GM23338 (cell line): ENCODE measurements around the gene IL7R. TPM values are rescaled to one million over a fixed set of nuclear protein-coding genes. Genes with fewer than 3 reads are reported as not detected.

Experiments
- ATAC-seq: fragments of 200-7000 bp; cut with Tn5 transposase; 3 replicates; pipeline ENCODE4 v1.9.1; 2020
- DNase-seq: peaks from one replicate; pipeline ENCODE4 v3.0.0-alpha.2; 2015; ENCODE audit warnings: low spot score
- H2AFZ ChIP-seq: fragments of 200-600 bp; sonication (generic); 2 replicates; pipeline ENCODE4 v1.8.0; 2016; ENCODE audit warnings: antibody characterized with exemption, mild to moderate bottlenecking, moderate library complexity
- H3F3A ChIP-seq: fragments of 200-600 bp; sonication (generic); replicated peaks from 2 replicates; pipeline ENCODE4 v1.8.0; 2017; ENCODE audit warnings: antibody characterized with exemption, mixed run types, low read depth
- H3K27ac ChIP-seq: fragments of 200-600 bp; sonication (generic); 2 replicates; pipeline ENCODE4 v1.6.1; 2016; ENCODE audit warnings: low read depth
- H3K27me3 ChIP-seq: fragments of 200-600 bp; sonication (generic); 2 replicates; pipeline ENCODE4 v1.8.0; 2016; ENCODE audit warnings: mild to moderate bottlenecking, mixed run types, moderate library complexity; ENCODE audit not compliant: insufficient read depth
- H3K36me3 ChIP-seq: fragments of 200-600 bp; sonication (generic); 2 replicates; pipeline ENCODE4 v1.8.0; 2016; ENCODE audit warnings: mild to moderate bottlenecking; ENCODE audit not compliant: insufficient read depth
- H3K4me1 ChIP-seq: fragments of 200-600 bp; sonication (generic); 2 replicates; pipeline ENCODE4 v1.8.0; 2016; ENCODE audit warnings: mild to moderate bottlenecking, moderate library complexity; ENCODE audit not compliant: insufficient read depth
- H3K4me2 ChIP-seq: fragments of 200-600 bp; sonication (generic); 2 replicates; pipeline ENCODE4 v1.7.1; 2017; ENCODE audit warnings: mixed run types
- H3K4me3 ChIP-seq: fragments of 200-600 bp; sonication (generic); 2 replicates; pipeline ENCODE4 v1.6.1; 2016; ENCODE audit warnings: mixed run types
- H3K79me2 ChIP-seq: fragments of 200-600 bp; sonication (generic); replicated peaks from 2 replicates; pipeline ENCODE4 v1.8.0; 2017; ENCODE audit warnings: mild to moderate bottlenecking; ENCODE audit not compliant: insufficient read depth
- H3K9me2 ChIP-seq: fragments of 200-600 bp; sonication (generic); 2 replicates; pipeline ENCODE4 v1.8.0; 2017; ENCODE audit not compliant: insufficient read depth
- H4K20me1 ChIP-seq: fragments of 200-600 bp; sonication (generic); replicated peaks from 2 replicates; pipeline ENCODE4 v1.8.0; 2017; ENCODE audit warnings: mild to moderate bottlenecking; ENCODE audit not compliant: insufficient read depth
- H3K27ac Mint-ChIP-seq: 2 replicates; pipeline ENCODE4 v1.8.0; 2020; ENCODE audit warnings: inconsistent platforms, mild to moderate bottlenecking, moderate library complexity, mixed read lengths
- H3K27me3 Mint-ChIP-seq: 3 replicates; pipeline ENCODE4 v1.8.0; 2022; ENCODE audit warnings: low read depth, mild to moderate bottlenecking, moderate library complexity, mixed read lengths, inconsistent platforms; ENCODE audit not compliant: insufficient read depth, poor library complexity
- H3K36me3 Mint-ChIP-seq: 3 replicates; pipeline ENCODE4 v1.8.0; 2021; ENCODE audit warnings: low read depth, mild to moderate bottlenecking, inconsistent platforms, moderate library complexity, mixed read lengths
- H3K4me1 Mint-ChIP-seq: 3 replicates; pipeline ENCODE4 v1.8.0; 2020; ENCODE audit warnings: mild to moderate bottlenecking, inconsistent platforms, mixed read lengths
- H3K4me3 Mint-ChIP-seq: 3 replicates; pipeline ENCODE4 v1.8.0; 2021; ENCODE audit warnings: moderate library complexity, mild to moderate bottlenecking, inconsistent platforms, mixed read lengths
- H3K9me3 Mint-ChIP-seq: 3 replicates; pipeline ENCODE4 v1.8.0; 2020; ENCODE audit warnings: moderate library complexity, mild to moderate bottlenecking, inconsistent platforms, mixed read lengths
- CREB1 ChIP-seq: fragments of 250-450 bp; sonication (Bioruptor Pico); IDR thresholded peaks from 2 replicates; pipeline ENCODE4 v1.5.0; 2020; ENCODE audit warnings: low read depth, mild to moderate bottlenecking, moderate library complexity
- CTCF ChIP-seq, 2 experiments: fragments of 200-600 bp in 1 of 2; sonication (generic) in 1 of 2; conservative IDR thresholded peaks; 2 replicates each; pipeline versions ENCODE4 v1.5.1 to v1.6.1; 2016 to 2017; ENCODE audit warnings: antibody characterized with exemption in 2 of 2, low read depth in 2 of 2, mild to moderate bottlenecking in 2 of 2, moderate library complexity in 1 of 2
- ETS1 ChIP-seq: IDR thresholded peaks from 2 replicates; pipeline ENCODE4 v1.6.1; 2016; ENCODE audit warnings: antibody characterized with exemption
- EZH2 ChIP-seq: fragments of 200-600 bp; sonication (generic); IDR thresholded peaks from one replicate; pipeline ENCODE4 v1.8.0; 2017; ENCODE audit warnings: antibody characterized with exemption, mild to moderate bottlenecking, low read depth; ENCODE audit not compliant: unreplicated experiment
- EZH2phosphoT487 ChIP-seq: fragments of 200-600 bp; sonication (generic); IDR thresholded peaks from one replicate; pipeline ENCODE4 v1.8.1; 2018; ENCODE audit warnings: antibody characterized with exemption; ENCODE audit not compliant: unreplicated experiment
- JUNB ChIP-seq: IDR thresholded peaks from one replicate; pipeline ENCODE4 v1.6.1; 2016; ENCODE audit warnings: antibody characterized with exemption; ENCODE audit not compliant: unreplicated experiment
- NANOG ChIP-seq: IDR thresholded peaks from 2 replicates; pipeline ENCODE4 v1.6.1; 2016; ENCODE audit warnings: antibody characterized with exemption, borderline replicate concordance
- POLR2AphosphoS5 ChIP-seq: IDR thresholded peaks from 2 replicates; pipeline ENCODE4 v1.6.1; 2016; ENCODE audit warnings: antibody characterized with exemption, low read depth
- REST ChIP-seq: IDR thresholded peaks from one replicate; pipeline ENCODE4 v1.6.1; 2018; ENCODE audit warnings: antibody characterized with exemption; ENCODE audit not compliant: unreplicated experiment
- STAT1 ChIP-seq: IDR thresholded peaks from one replicate; pipeline ENCODE4 v1.6.1; 2016; ENCODE audit warnings: antibody characterized with exemption; ENCODE audit not compliant: unreplicated experiment
- ZNF114 ChIP-seq: fragments of 250-450 bp; sonication (Bioruptor Pico); IDR thresholded peaks from 2 replicates; pipeline ENCODE4 v1.5.0; 2020; ENCODE audit warnings: mild to moderate bottlenecking, moderate library complexity
- ZNF331 ChIP-seq: fragments of 250-450 bp; sonication (Bioruptor Pico); IDR thresholded peaks from 2 replicates; pipeline ENCODE4 v1.5.0; 2020; ENCODE audit warnings: low read depth, mild to moderate bottlenecking, moderate library complexity
- polyA plus RNA-seq: library from polyadenylated mRNA; unstranded; fragments of >200 nt; fragmentation: Nextera tagmentation; extraction: Ambion mirVana; gene quantifications from 2 replicates; pipeline ENCODE4 v1.2.1, GENCODE V29; 2016
- total RNA-seq: library from RNA; depleted of rRNA; stranded (reverse); fragments of >200 nt; shearing (Covaris generic); gene quantifications from 2 replicates; pipeline ENCODE4 v1.2.3, GENCODE V29; 2014
- TF ChIP-seq, protein P1 (sequence below): fragments of 250-450 bp; sonication (Bioruptor Pico); IDR thresholded peaks from 2 replicates; pipeline ENCODE4 v1.5.0; 2020; ENCODE audit warnings: mild to moderate bottlenecking, moderate library complexity

The IL7R gene
- total and polyA plus RNA-seq, 2 experiments from 2014 or later: not detected

- Histone ChIP-seq H3F3A (no peaks in the 10 kb centered on the region), H4K20me1 (no peaks in the 10 kb centered on the region), H3K36me3 (no peaks in the 10 kb centered on the region), H3K27me3 (peaks cover 26% of the 10 kb centered on the region), H3K4me2 (no peak overlapping the region; the same call in 1 of the 2 replicates), H3K4me3 (no peak overlapping the region), H3K9me2 (no peaks in the 10 kb centered on the region), H3K4me1 (no peaks in the 10 kb centered on the region), H2AFZ (no peak overlapping the region), H3K79me2 (no peaks in the 10 kb centered on the region), H3K27ac (no peak overlapping the region)
- H3K4me3 Mint-ChIP-seq: no peak overlapping the region
- H3K9me3 Mint-ChIP-seq: peaks cover 3% of the 10 kb centered on the region; the same call in 1 of the 3 replicates
- H3K27me3 Mint-ChIP-seq: peaks cover 27% of the 10 kb centered on the region
- TF ChIP-seq CREB1 (CRISPR knock-in tag) (no peak), REST (no peak), ZNF114 (CRISPR knock-in tag) (no peak), ETS1 (no peak), EZH2 (no peak), POLR2AphosphoS5 (no peak), NANOG (no peak), EZH2phosphoT487 (no peak), STAT1 (no peak), CTCF (conservative IDR thresholded peaks at IDR 0.05; ENCODE audit: low read depth in 2 of 2) (no peak), ZNF331 (CRISPR knock-in tag) (no peak), JUNB (no peak)
- TF ChIP-seq, protein P1, sequence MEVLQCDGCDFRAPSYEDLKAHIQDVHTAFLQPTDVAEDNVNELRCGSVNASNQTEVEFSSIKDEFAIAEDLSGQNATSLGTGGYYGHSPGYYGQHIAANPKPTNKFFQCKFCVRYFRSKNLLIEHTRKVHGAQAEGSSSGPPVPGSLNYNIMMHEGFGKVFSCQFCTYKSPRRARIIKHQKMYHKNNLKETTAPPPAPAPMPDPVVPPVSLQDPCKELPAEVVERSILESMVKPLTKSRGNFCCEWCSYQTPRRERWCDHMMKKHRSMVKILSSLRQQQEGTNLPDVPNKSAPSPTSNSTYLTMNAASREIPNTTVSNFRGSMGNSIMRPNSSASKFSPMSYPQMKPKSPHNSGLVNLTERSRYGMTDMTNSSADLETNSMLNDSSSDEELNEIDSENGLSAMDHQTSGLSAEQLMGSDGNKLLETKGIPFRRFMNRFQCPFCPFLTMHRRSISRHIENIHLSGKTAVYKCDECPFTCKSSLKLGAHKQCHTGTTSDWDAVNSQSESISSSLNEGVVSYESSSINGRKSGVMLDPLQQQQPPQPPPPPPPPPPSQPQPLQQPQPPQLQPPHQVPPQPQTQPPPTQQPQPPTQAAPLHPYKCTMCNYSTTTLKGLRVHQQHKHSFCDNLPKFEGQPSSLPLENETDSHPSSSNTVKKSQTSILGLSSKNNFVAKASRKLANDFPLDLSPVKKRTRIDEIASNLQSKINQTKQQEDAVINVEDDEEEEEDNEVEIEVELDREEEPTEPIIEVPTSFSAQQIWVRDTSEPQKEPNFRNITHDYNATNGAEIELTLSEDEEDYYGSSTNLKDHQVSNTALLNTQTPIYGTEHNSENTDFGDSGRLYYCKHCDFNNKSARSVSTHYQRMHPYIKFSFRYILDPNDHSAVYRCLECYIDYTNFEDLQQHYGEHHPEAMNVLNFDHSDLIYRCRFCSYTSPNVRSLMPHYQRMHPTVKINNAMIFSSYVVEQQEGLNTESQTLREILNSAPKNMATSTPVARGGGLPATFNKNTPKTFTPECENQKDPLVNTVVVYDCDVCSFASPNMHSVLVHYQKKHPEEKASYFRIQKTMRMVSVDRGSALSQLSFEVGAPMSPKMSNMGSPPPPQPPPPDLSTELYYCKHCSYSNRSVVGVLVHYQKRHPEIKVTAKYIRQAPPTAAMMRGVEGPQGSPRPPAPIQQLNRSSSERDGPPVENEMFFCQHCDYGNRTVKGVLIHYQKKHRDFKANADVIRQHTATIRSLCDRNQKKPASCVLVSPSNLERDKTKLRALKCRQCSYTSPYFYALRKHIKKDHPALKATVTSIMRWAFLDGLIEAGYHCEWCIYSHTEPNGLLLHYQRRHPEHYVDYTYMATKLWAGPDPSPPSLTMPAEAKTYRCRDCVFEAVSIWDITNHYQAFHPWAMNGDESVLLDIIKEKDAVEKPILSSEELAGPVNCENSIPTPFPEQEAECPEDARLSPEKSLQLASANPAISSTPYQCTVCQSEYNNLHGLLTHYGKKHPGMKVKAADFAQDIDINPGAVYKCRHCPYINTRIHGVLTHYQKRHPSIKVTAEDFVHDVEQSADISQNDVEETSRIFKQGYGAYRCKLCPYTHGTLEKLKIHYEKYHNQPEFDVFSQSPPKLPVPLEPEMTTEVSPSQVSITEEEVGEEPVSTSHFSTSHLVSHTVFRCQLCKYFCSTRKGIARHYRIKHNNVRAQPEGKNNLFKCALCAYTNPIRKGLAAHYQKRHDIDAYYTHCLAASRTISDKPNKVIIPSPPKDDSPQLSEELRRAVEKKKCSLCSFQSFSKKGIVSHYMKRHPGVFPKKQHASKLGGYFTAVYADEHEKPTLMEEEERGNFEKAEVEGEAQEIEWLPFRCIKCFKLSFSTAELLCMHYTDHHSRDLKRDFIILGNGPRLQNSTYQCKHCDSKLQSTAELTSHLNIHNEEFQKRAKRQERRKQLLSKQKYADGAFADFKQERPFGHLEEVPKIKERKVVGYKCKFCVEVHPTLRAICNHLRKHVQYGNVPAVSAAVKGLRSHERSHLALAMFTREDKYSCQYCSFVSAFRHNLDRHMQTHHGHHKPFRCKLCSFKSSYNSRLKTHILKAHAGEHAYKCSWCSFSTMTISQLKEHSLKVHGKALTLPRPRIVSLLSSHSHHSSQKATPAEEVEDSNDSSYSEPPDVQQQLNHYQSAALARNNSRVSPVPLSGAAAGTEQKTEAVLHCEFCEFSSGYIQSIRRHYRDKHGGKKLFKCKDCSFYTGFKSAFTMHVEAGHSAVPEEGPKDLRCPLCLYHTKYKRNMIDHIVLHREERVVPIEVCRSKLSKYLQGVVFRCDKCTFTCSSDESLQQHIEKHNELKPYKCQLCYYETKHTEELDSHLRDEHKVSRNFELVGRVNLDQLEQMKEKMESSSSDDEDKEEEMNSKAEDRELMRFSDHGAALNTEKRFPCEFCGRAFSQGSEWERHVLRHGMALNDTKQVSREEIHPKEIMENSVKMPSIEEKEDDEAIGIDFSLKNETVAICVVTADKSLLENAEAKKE (CRISPR knock-in tag): no peak
- no peaks in the 10 kb centered on the region for H3K36me3 Mint-ChIP-seq
- H3K4me1 Mint-ChIP-seq: peaks cover 5% of the 10 kb centered on the region; the same call in 2 of the 3 replicates
- no peak overlapping the region for H3K27ac Mint-ChIP-seq
- ATAC-seq: no peak
- no peak for DNase-seq
Observed at GRCh38 chr5:35924122-35924949, 67.6 kb downstream of the IL7R start.
